ENCODE data around the gene DYRK2. TPM values are rescaled to one million over a fixed set of nuclear protein-coding genes. Genes with fewer than 3 reads are reported as not detected.

The DYRK2 gene
- total RNA-seq, 1 donor, result 20.7 TPM

DNA sequence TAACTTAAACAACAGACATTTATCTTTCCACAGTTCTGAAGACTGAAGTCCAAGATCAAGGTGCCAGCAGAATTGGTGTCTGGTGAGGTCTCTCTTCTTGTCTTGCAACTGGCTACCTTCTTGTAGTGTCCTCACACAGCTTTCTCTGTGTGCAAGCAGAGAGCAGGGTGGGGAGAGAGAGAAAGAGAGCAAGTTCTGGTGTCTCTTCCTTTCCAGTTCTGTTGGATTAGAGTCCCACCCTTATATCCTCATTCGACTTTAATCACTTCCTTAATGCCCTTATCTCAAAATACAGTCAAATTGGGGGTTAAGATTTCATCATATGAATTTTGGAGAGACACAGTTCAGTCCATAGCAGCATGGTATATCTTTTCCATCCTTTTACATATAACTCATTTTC, 40.8 kb downstream of the DYRK2 start:
- no peak for DNase-seq (ENCODE audit: low read depth)

GRCh38 chr12:67690656-67691055, 42.1 kb downstream of the DYRK2 start:
- DNase-seq (ENCODE audit: low read depth), result peak; percentile 85
- no peak overlapping the region for H3K4me3 ChIP-seq (ENCODE audit: low read depth, low read length)
- no peak for TF ChIP-seq CTCF (IDR thresholded peaks at IDR 0.05; ENCODE audit: insufficient read depth, low read depth, low read length)

More for the DNA sequence above, 40.8 kb downstream of the DYRK2 start:
- TF ChIP-seq CTCF (IDR thresholded peaks at IDR 0.05; ENCODE audit: insufficient read depth, low read depth, low read length), result no peak
- H3K4me3 ChIP-seq (ENCODE audit: low read depth, low read length), result no peak overlapping the region

DNA sequence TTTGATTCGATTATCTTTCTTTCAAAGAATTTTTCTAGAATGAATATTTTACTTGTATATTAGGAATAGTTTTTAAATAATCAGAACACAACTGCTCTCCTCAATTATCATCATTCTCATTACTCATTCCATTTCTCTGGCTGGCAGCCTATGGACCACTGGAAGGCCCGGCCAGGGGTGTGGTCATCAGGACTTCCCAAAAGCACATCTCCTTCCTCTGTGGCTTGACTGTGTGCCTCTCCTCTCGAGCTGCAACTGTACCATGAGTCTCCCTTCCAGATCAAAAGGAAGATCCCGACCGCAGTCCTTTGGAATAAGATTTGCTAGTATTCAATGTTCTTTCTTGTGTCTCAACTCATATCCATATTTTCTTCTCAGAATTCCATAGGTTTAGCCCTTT, 42.7 kb downstream of the DYRK2 start:
- DNase-seq (ENCODE audit: low read depth), result no peak
- TF ChIP-seq CTCF (IDR thresholded peaks at IDR 0.05; ENCODE audit: insufficient read depth, low read depth, low read length), result no peak
- no peak overlapping the region for H3K4me3 ChIP-seq (ENCODE audit: low read depth, low read length)

- no peak overlapping the region for H3K4me3 ChIP-seq (ENCODE audit: low read depth, low read length)
- no peak for TF ChIP-seq CTCF (IDR thresholded peaks at IDR 0.05; ENCODE audit: insufficient read depth, low read depth, low read length)
- no peak for DNase-seq (ENCODE audit: low read depth)
Observed at GRCh38 chr12:67692135-67692534, 43.6 kb downstream of the DYRK2 start.

GRCh38 chr12:67692966-67693365, 44.4 kb downstream of the DYRK2 start:
- DNase-seq (ENCODE audit: low read depth), result no peak
- no peak overlapping the region for H3K4me3 ChIP-seq (ENCODE audit: low read depth, low read length)
- no peak for TF ChIP-seq CTCF (IDR thresholded peaks at IDR 0.05; ENCODE audit: insufficient read depth, low read depth, low read length)

DNA sequence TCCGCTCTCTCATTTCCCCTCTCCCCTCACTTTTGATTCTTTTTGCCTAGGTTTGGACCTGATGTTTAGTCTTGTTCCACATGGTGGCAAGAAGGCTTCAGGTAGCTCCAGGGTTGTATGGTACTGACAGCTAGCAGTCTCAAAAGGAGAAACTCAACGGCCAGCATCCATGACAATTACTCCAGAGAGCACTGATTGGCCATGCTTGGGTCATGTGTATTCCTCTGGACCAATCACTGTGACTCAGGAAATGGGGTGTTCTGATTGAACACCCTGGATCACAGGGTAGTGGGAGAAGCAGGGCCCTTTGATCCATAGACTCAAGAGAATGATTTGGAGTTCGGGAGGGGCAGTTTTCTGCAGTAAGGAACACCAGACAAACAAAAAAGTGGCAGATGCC, 45.3 kb downstream of the DYRK2 start:
- no peak for TF ChIP-seq CTCF (IDR thresholded peaks at IDR 0.05; ENCODE audit: insufficient read depth, low read depth, low read length)
- H3K4me3 ChIP-seq (ENCODE audit: low read depth, low read length), result no peak overlapping the region
- no peak for DNase-seq (ENCODE audit: low read depth)

DNA sequence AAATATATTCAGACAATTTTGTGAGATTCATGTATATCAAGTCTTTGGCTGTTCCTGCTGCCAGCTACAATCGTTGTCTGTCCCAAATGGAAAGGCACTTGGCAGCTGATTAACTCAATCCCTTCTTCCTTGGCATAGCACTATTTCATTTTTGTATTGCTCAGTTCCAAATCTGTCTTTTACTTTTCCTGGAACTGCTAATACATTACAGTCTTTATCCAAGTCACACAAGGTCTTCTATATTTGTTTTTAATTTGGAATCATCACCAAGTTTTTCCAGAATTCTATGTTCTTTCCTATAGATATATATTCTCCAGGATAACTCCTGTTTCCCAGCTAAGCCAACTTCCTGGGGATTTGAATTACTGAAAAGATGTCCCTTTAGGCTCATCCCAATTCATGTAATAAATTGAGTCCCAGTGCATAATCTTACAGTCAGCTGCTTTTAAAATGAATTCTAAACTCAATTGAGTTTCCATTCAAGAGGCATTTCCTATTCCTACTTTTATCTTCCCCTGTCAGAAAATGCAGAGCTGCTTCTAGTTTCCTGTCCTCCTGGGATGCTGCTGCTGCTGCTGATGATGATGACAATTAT, 45.9 kb downstream of the DYRK2 start:
- no peak for DNase-seq (ENCODE audit: low read depth)
- no peak for TF ChIP-seq CTCF (IDR thresholded peaks at IDR 0.05; ENCODE audit: insufficient read depth, low read depth, low read length)
- no peak overlapping the region for H3K4me3 ChIP-seq (ENCODE audit: low read depth, low read length)
